ENCODE results near the gene ABLIM1. TPM values are rescaled to one million over a fixed set of nuclear protein-coding genes. Genes with fewer than 3 reads are reported as not detected.

Gene ABLIM1
- total RNA-seq, 1 donor from 2014 or later = 76.9 TPM

- ChIA-PET POLR2A (no interaction called here), CTCF (interaction anchor here (0.7 to 1.4 kb wide), 2 partner anchors 17 to 220 kb away, joined by 3 to 6 read pairs; no protein-coding TSS in a partner anchor)
- intact Hi-C loops (cut with micrococcal nuclease) = loop anchor here (10.0 kb wide), 1 partner anchor 433 kb away; no protein-coding TSS in a partner anchor
- no peak for ATAC-seq (ENCODE audit: low read depth)
- no peak overlapping the region for H3K27ac Mint-ChIP-seq
- no peaks in the 10 kb centered on the region for H3K9me3 Mint-ChIP-seq
- peaks cover 1% of the 10 kb centered on the region for H3K27me3 Mint-ChIP-seq
- no peaks in the 10 kb centered on the region for H3K36me3 Mint-ChIP-seq (ENCODE audit: low read depth)
- H3K4me1 Mint-ChIP-seq = no peaks in the 10 kb centered on the region
- no peak for DNase-seq
- H3K4me3 Mint-ChIP-seq = no peak overlapping the region
- no peak for TF ChIP-seq CTCF (IDR thresholded peaks at IDR 0.05)
Observed at GRCh38 chr10:114691442-114691941, 33.4 kb upstream of the ABLIM1 start.

- no peak for TF ChIP-seq CTCF (IDR thresholded peaks at IDR 0.05)
- Mint-ChIP-seq H3K9me3 (no peaks in the 10 kb centered on the region), H3K36me3 (ENCODE audit: low read depth) (no peaks in the 10 kb centered on the region), H3K27ac (no peak overlapping the region), H3K4me1 (no peaks in the 10 kb centered on the region), H3K4me3 (no peak overlapping the region), H3K27me3 (peaks cover 4% of the 10 kb centered on the region)
- POLR2A ChIA-PET = no interaction called here
- ATAC-seq (ENCODE audit: low read depth) (no peak), DNase-seq (no peak)
- CTCF ChIA-PET = no interaction called here
- intact Hi-C loops (cut with micrococcal nuclease) = no loop called here
Observed at GRCh38 chr10:114688786-114689185, 30.7 kb upstream of the ABLIM1 start.

GRCh38 chr10:114687459-114687858 is 29.4 kb upstream of the ABLIM1 start:
- intact Hi-C loops (cut with micrococcal nuclease) = no loop called here
- DNase-seq (no peak), ATAC-seq (ENCODE audit: low read depth) (no peak)
- no peaks in the 10 kb centered on the region for H3K9me3 Mint-ChIP-seq
- no peak overlapping the region for H3K27ac Mint-ChIP-seq
- CTCF ChIA-PET = no interaction called here
- H3K4me1 Mint-ChIP-seq = no peaks in the 10 kb centered on the region
- H3K27me3 Mint-ChIP-seq = peaks cover 4% of the 10 kb centered on the region
- TF ChIP-seq CTCF (IDR thresholded peaks at IDR 0.05) = no peak
- H3K36me3 Mint-ChIP-seq (ENCODE audit: low read depth) = no peaks in the 10 kb centered on the region
- POLR2A ChIA-PET = no interaction called here
- no peak overlapping the region for H3K4me3 Mint-ChIP-seq

GRCh38 chr10:114686013-114686412 is 27.9 kb upstream of the ABLIM1 start:
- CTCF ChIA-PET = no interaction called here
- Mint-ChIP-seq H3K27me3 (peaks cover 5% of the 10 kb centered on the region), H3K4me3 (no peak overlapping the region), H3K9me3 (no peaks in the 10 kb centered on the region), H3K27ac (no peak overlapping the region), H3K36me3 (ENCODE audit: low read depth) (no peaks in the 10 kb centered on the region), H3K4me1 (no peaks in the 10 kb centered on the region)
- POLR2A ChIA-PET = no interaction called here
- no peak for TF ChIP-seq CTCF (IDR thresholded peaks at IDR 0.05)
- intact Hi-C loops (cut with micrococcal nuclease) = no loop called here
- ATAC-seq (ENCODE audit: low read depth) (no peak), DNase-seq (no peak)

GRCh38 chr10:114685456-114685855 is 27.4 kb upstream of the ABLIM1 start:
- DNase-seq = no peak
- ChIA-PET CTCF (no interaction called here), POLR2A (no interaction called here)
- H3K9me3 Mint-ChIP-seq = no peaks in the 10 kb centered on the region
- no peak for TF ChIP-seq CTCF (IDR thresholded peaks at IDR 0.05)
- no peak overlapping the region for H3K4me3 Mint-ChIP-seq
- no peak for ATAC-seq (ENCODE audit: low read depth)
- no peaks in the 10 kb centered on the region for H3K4me1 Mint-ChIP-seq
- H3K36me3 Mint-ChIP-seq (ENCODE audit: low read depth) = no peaks in the 10 kb centered on the region
- H3K27ac Mint-ChIP-seq = no peak overlapping the region
- peaks cover 5% of the 10 kb centered on the region for H3K27me3 Mint-ChIP-seq
- intact Hi-C loops (cut with micrococcal nuclease) = no loop called here
